Parathyroid adenoma (tissue), 2 donors: ENCODE results near the gene TROAP.

ENCODE experiments used
- H2AFZ ChIP-seq: fragments of 300-600 bp; sonication (generic); one replicate; pipeline ENCODE4 v1.7.0; 2017; ENCODE audit warnings: antibody characterized with exemption, mild to moderate bottlenecking
- H3K27ac ChIP-seq: fragments of 300-600 bp; sonication (generic); one replicate; pipeline ENCODE4 v1.7.0; 2017
- H3K27me3 ChIP-seq: fragments of 300-600 bp; sonication (generic); one replicate; pipeline ENCODE4 v1.7.0; 2017; ENCODE audit warnings: low read length; ENCODE audit not compliant: control insufficient read depth, insufficient read depth
- H3K36me3 ChIP-seq: fragments of 300-600 bp; sonication (generic); one replicate; pipeline ENCODE4 v1.7.0; 2017; ENCODE audit warnings: low read length; ENCODE audit not compliant: control insufficient read depth, insufficient read depth
- H3K4me1 ChIP-seq: fragments of 300-600 bp; sonication (generic); one replicate; pipeline ENCODE4 v1.7.0; 2017; ENCODE audit warnings: control low read depth
- H3K4me2 ChIP-seq: fragments of 300-600 bp; sonication (generic); one replicate; pipeline ENCODE4 v1.7.0; 2017; ENCODE audit warnings: low read length
- H3K4me3 ChIP-seq: fragments of 300-600 bp; sonication (generic); one replicate; pipeline ENCODE4 v1.7.0; 2017; ENCODE audit warnings: low read depth, low read length
- H3K79me2 ChIP-seq: fragments of 300-600 bp; sonication (generic); one replicate; pipeline ENCODE4 v1.7.0; 2017; ENCODE audit warnings: control low read depth
- H3K9ac ChIP-seq: fragments of 300-600 bp; sonication (generic); one replicate; pipeline ENCODE4 v1.7.0; 2017; ENCODE audit warnings: mild to moderate bottlenecking
- H3K9me3 ChIP-seq: fragments of 300-600 bp; sonication (generic); one replicate; pipeline ENCODE4 v1.7.0; 2017; ENCODE audit warnings: low read length; ENCODE audit not compliant: control insufficient read depth
- TF ChIP-seq, protein P1 (sequence below): fragments of 300-600 bp; sonication (generic); IDR thresholded peaks from one replicate; pipeline ENCODE4 v1.7.0; 2017; ENCODE audit warnings: antibody characterized with exemption, mild to moderate bottlenecking
- donor health status: primary hyperparathyroidism.

Gene TROAP

GRCh38 chr12:49335955-49336644 is 13.0 kb downstream of the TROAP start:
- Histone ChIP-seq H3K4me3 (no peak overlapping the region), H3K9me3 (no peaks in the 10 kb centered on the region), H3K4me2 (no peak overlapping the region), H3K36me3 (no peaks in the 10 kb centered on the region), H3K9ac (no peak overlapping the region), H3K27ac (no peak overlapping the region), H2AFZ (peak overlapping the region; percentile 85), H3K79me2 (no peaks in the 10 kb centered on the region), H3K4me1 (peaks cover 9% of the 10 kb centered on the region), H3K27me3 (no peaks in the 10 kb centered on the region)
- TF ChIP-seq, protein P1, sequence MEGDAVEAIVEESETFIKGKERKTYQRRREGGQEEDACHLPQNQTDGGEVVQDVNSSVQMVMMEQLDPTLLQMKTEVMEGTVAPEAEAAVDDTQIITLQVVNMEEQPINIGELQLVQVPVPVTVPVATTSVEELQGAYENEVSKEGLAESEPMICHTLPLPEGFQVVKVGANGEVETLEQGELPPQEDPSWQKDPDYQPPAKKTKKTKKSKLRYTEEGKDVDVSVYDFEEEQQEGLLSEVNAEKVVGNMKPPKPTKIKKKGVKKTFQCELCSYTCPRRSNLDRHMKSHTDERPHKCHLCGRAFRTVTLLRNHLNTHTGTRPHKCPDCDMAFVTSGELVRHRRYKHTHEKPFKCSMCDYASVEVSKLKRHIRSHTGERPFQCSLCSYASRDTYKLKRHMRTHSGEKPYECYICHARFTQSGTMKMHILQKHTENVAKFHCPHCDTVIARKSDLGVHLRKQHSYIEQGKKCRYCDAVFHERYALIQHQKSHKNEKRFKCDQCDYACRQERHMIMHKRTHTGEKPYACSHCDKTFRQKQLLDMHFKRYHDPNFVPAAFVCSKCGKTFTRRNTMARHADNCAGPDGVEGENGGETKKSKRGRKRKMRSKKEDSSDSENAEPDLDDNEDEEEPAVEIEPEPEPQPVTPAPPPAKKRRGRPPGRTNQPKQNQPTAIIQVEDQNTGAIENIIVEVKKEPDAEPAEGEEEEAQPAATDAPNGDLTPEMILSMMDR, result no peak

DNA sequence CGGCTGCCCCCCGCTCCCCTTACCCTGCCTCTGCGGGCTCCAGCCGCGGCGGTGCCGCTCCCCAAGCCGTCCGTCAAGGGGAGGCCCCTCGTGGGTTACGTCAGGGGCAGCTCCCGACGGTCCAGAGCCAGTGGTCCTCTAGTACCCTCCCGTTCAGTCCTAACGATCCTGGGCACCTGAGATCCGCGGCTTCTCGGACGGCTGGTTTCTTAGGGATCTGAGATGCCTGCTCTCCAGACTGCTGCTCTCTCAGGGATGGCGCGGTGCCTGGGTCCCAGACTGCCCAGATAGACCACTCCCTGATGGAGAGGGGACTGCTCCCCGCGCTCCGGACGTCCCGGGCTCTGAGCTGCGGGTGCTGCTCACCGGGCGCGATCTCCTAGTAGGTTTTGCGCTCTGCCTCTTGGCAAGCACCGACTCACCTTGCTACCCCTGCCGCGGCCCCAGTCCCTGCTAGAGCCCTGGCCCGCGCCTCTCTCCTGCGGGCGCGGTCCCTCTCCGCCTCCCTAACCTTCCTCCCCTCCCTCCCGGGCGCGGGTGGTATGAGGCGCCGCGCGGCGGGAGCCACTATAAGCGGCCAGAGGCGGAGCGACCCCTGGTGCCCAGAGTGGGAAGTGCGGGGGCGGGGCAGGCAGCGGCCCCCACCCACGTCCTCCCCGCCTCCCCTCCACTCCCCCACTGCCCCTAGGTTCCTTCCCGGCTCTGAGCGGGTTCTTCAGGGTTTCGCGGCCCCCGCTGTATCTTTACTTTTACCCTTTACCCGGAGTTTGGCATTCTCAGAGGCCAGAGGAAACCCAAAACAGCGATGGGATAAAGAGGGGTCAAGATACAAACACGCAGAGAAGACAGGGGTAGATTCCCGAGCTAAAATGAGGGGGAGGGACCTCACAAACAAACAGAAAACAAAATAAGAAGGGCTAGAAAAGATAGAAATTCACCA is 13.9 kb downstream of the TROAP start, which contains the start of gene C1QL4:
Gene C1QL4, minus strand, starts transcription at position 544 of the 940 bp plus-strand sequence. CDS start 711 bp downstream, outside the sequence.
- H3K9me3 ChIP-seq, result no peaks in the 10 kb centered on the region
- H2AFZ ChIP-seq, result peak within 1 kb of the TSS; percentile 85
- H3K36me3 ChIP-seq, result no peaks in the 10 kb centered on the region
- no peak within 1 kb of the TSS for H3K27ac ChIP-seq
- peak within 1 kb of the TSS; percentile 50 for H3K4me3 ChIP-seq
- TF ChIP-seq, protein P1, result peak; percentile 98
- no peaks in the 10 kb centered on the region for H3K79me2 ChIP-seq
- H3K9ac ChIP-seq, result no peak within 1 kb of the TSS
- H3K4me1 ChIP-seq, result peaks cover 9% of the 10 kb centered on the region
- no peaks in the 10 kb centered on the region for H3K27me3 ChIP-seq
- peak within 1 kb of the TSS; percentile 86 for H3K4me2 ChIP-seq

GRCh38 chr12:49338830-49339463 is 15.9 kb downstream of the TROAP start:
- Histone ChIP-seq H3K9me3 (no peaks in the 10 kb centered on the region), H3K4me2 (no peak overlapping the region), H3K27ac (no peak overlapping the region), H3K36me3 (no peaks in the 10 kb centered on the region), H3K9ac (no peak overlapping the region), H3K4me3 (no peak overlapping the region), H2AFZ (no peak overlapping the region), H3K79me2 (no peaks in the 10 kb centered on the region), H3K4me1 (peaks cover 17% of the 10 kb centered on the region), H3K27me3 (no peaks in the 10 kb centered on the region)
- TF ChIP-seq, protein P1, result no peak

DNA sequence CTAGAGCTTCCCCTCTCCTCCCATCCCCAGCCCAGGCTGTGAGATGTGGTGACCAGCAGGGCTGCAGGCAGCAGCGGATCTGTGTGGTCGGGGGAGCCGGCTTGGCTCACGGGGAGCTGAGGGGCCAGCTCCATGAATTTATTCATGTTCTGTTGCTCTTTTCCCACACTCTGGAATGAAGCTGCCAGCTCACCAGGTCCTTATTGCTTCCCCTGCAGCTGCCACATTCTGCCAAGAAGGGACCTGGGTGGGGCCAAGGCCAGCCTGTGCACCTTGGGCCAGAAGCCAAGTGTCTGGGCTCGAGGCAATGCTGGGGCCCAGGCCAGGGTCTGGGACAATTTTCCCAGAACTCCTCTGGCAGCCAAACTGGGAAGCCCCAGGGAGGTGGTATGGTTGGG is 16.4 kb downstream of the TROAP start:
- Histone ChIP-seq H2AFZ (no peak overlapping the region), H3K4me3 (no peak overlapping the region), H3K27ac (no peak overlapping the region), H3K4me1 (peaks cover 17% of the 10 kb centered on the region), H3K79me2 (no peaks in the 10 kb centered on the region), H3K4me2 (no peak overlapping the region), H3K9me3 (no peaks in the 10 kb centered on the region), H3K9ac (no peak overlapping the region), H3K27me3 (no peaks in the 10 kb centered on the region), H3K36me3 (no peaks in the 10 kb centered on the region)
- TF ChIP-seq, protein P1, result no peak
